Activated CD4-positive, alpha-beta T cell treated with anti-CD3 and anti-CD28 coated beads for 4 hours (primary cell): ENCODE data around the gene PPIL6.

Source experiments
- DNase-seq, 2 donors: peaks; one replicate each; pipeline ENCODE4 v3.0.0-alpha.2; 2020

PPIL6 gene

GRCh38 chr6:109440331-109441068 lies at the start of gene PPIL6, which contains the start of gene SMPD2:
Gene PPIL6, minus strand, starts transcription at chr6:109440628. Its CDS starts 38 bp downstream, at chr6:109440590.
Gene SMPD2, plus strand, starts transcription at chr6:109440724. Its CDS starts 398 bp downstream, at chr6:109441122.
- DNase-seq = peak; percentile 74 to 76

GRCh38 chr6:109488001-109488400 lies 47.6 kb upstream of the PPIL6 start:
- DNase-seq = no peak

GRCh38 chr6:109486068-109486467 lies 45.6 kb upstream of the PPIL6 start:
- DNase-seq = no peak

GRCh38 chr6:109485266-109485935 lies 45.0 kb upstream of the PPIL6 start:
- DNase-seq = no peak

- DNase-seq = no peak
Observed at GRCh38 chr6:109484122-109484521, 43.7 kb upstream of the PPIL6 start.

GRCh38 chr6:109483735-109484057 lies 43.3 kb upstream of the PPIL6 start:
- DNase-seq = no peak

- peak; percentile 82 to 90 for DNase-seq
Observed at GRCh38 chr6:109482905-109483734, 42.7 kb upstream of the PPIL6 start, which contains the start of gene ZBTB24. Gene ZBTB24, minus strand, starts transcription at chr6:109483219. Its CDS starts 1,193 bp downstream, at chr6:109482026.

- no peak for DNase-seq
Observed at GRCh38 chr6:109480993-109481480, 40.6 kb upstream of the PPIL6 start.

- DNase-seq = peak in 1 of 2 donors; percentile 40
Observed at GRCh38 chr6:109478841-109479624, 38.6 kb upstream of the PPIL6 start.

- DNase-seq = no peak
Observed at GRCh38 chr6:109478222-109478805, 37.9 kb upstream of the PPIL6 start.

- no peak for DNase-seq
Observed at GRCh38 chr6:109477725-109478124, 37.3 kb upstream of the PPIL6 start.

GRCh38 chr6:109477184-109477583 lies 36.8 kb upstream of the PPIL6 start:
- DNase-seq = no peak

- no peak for DNase-seq
Observed at GRCh38 chr6:109475625-109476024, 35.2 kb upstream of the PPIL6 start.

GRCh38 chr6:109474995-109475394 lies 34.6 kb upstream of the PPIL6 start:
- no peak for DNase-seq

GRCh38 chr6:109473120-109473519 lies 32.7 kb upstream of the PPIL6 start:
- DNase-seq = no peak

GRCh38 chr6:109472132-109472995 lies 31.9 kb upstream of the PPIL6 start:
- no peak for DNase-seq

GRCh38 chr6:109471105-109471810 lies 30.8 kb upstream of the PPIL6 start:
- DNase-seq = no peak

- DNase-seq = no peak
Observed at GRCh38 chr6:109469591-109470189, 29.3 kb upstream of the PPIL6 start.

GRCh38 chr6:109467696-109468095 lies 27.3 kb upstream of the PPIL6 start:
- no peak for DNase-seq
